Liver (tissue), 2 donors: ENCODE data around the gene NEU4.

Experiments
- CTCF ChIP-seq: fragments of 150-350 bp; IDR thresholded peaks from 2 replicates; pipeline ENCODE4 v1.5.1; 2017; ENCODE audit warnings: improper control_type of control experiment, low read depth, low read length; ENCODE audit not compliant: missing input control
- FOXA1 ChIP-seq: IDR thresholded peaks from 2 replicates; pipeline ENCODE4 v1.6.1; 2016; ENCODE audit warnings: antibody characterized with exemption
- donor health status: healthy.

- TF ChIP-seq CTCF (no peak), FOXA1 (no peak)
Observed at GRCh38 chr2:241798081-241798630, 10.8 kb upstream of the NEU4 start.
